PC-9 (cell line): ENCODE data around the gene GAK.

Experiments used
- CTCF ChIP-seq: fragments of 200-600 bp; sonication (generic); conservative IDR thresholded peaks from 2 replicates; pipeline ENCODE4 v1.6.1; 2017; ENCODE audit warnings: mixed run types, antibody characterized with exemption, mild to moderate bottlenecking, moderate library complexity
- EZH2 ChIP-seq: fragments of 200-600 bp; sonication (generic); IDR thresholded peaks from 2 replicates; pipeline ENCODE4 v1.8.0; 2017; ENCODE audit warnings: antibody characterized with exemption, low read depth

- TF ChIP-seq CTCF, result no peak
- TF ChIP-seq EZH2, result no peak
Measured at GRCh38 chr4:819401-820229, 112.5 kb downstream of the GAK start.
